GM08714 (cell line): ENCODE measurements around the gene FGGY.

Experiments used
- H3K4me3 ChIP-seq: fragments of 200-500 bp; sonication (Bioruptor generic); 2 replicates; pipeline ENCODE4 v1.5.1; 2014; ENCODE audit warnings: mild to moderate bottlenecking, low read length, inconsistent platforms
- ZNF274 ChIP-seq: IDR thresholded peaks from 2 replicates; pipeline ENCODE4 v1.6.1; 2012; ENCODE audit warnings: mild to moderate bottlenecking, low read depth, low read length

Gene FGGY

GRCh38 chr1:59409986-59410385 lies 113.1 kb downstream of the FGGY start:
- TF ChIP-seq ZNF274 = no peak
- H3K4me3 ChIP-seq = no peak overlapping the region

DNA sequence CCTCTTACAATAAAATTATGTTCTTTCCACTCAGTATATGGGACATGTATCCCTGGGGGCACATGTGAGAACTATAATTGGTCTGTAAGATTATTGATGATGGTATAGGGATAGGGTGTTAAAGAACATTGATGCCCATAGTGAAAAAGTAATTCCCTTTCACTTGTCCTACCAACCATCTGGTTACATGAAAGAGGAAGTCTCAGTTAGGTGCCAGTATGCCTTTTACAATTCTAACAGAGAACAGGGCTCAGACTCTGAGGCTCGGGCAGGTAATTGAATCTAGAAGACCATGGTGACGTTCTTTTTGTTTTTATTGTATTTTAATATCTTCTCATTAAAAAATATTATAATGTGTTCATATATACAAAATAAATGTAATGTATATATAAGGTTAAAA lies 113.6 kb downstream of the FGGY start:
- H3K4me3 ChIP-seq = no peak overlapping the region
- TF ChIP-seq ZNF274 = no peak

DNA sequence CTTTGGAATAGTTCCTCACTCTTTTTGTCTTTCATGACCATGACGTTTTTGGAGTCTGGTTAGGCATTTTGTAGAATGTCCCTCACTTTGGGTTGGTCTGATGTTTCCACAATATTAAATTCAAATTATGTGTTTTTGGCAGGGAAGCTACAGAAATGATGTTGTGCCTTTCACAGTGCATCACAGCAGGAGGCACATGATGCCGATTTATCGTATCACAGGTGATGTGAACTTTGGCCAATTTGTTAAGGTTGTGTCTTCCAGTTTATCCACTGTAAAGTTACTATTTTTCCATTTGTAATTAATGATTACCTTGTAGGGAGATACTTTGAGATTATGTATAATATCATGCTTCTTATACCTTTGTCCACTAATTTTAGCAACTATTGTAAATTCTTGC lies 114.3 kb downstream of the FGGY start:
- no peak overlapping the region for H3K4me3 ChIP-seq
- no peak for TF ChIP-seq ZNF274

DNA sequence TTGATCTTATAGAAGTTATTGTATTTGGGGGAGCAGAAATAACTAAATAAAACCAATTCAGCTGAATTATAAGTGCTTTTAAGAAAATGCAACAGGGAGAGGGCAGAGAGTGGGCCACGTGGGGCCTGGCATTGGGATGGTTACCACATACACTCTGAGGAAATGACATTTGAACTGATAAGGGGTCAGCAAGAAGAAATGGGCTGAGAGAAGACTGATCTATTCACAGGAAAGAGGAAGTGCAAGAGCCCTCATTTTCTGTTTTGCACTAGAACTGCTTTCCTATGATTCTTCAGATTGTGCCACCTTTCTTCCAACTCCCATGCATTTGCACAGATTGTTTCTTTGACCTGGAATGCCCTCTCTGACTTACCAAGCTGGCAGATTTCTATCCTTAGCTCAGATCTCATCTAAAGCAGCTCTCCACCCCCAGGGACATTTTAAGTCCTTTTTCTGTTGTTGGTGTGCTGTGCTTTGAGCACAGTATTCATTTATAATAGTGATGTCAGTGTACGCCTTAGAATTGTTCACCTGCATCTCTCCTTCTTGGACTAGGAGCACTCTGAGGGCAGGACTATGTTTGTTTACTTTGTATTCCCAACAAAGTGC lies 115.9 kb downstream of the FGGY start:
- H3K4me3 ChIP-seq = no peak overlapping the region
- no peak for TF ChIP-seq ZNF274

DNA sequence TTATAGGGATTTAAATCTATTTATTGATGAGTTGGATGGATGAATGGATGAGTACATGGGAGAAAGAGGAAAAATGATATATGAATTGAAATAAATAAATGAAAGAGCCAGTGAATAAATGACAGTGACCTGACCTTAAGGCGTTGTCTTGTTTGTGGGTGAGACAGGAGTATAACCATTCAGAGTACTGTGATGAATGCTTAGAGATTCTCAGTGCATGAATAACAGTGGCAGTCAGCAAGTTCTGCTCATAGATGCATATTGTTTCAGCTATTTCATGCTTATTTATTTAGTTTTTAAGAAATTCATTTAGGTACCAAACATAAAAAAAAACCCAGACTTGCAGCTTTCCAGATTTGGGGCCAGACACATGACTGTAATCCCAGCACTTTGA lies 116.4 kb downstream of the FGGY start:
- no peak overlapping the region for H3K4me3 ChIP-seq
- no peak for TF ChIP-seq ZNF274

DNA sequence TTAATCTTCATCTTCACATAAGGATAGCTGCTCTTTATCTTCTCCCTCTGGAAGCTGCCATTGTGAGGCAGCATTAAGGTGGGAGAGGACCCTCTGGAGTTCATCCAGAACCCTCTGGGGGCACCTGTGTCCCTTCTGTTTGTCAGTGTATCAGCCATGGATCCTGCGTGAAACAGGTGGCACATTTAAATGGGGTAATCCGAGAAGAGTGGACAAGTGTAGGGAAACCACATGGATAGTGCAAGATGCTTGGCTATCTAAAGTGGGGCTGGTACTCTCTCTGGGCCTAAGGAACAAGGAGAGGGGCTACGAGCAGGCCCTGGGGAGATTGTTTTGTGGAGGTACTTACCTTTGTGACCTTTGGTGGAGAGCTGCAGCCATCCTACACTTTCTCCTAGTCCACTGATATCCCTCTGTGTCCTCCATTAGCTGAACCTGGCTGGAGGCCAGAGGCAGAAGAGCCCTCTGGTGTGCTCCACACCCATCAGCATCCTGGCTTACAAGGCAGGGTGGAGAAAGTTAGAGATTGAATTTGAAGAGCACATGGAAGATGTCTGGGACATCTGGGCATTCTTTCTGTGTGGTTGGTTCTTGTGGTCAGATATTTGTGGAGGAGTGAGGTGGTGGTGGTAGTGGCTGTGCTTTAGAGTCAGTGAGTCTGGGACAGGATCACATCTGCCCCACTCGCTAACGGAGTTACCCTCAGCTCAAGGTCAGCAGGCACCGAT lies 117.7 kb downstream of the FGGY start:
- TF ChIP-seq ZNF274 = no peak

GRCh38 chr1:59415286-59415850 lies 118.5 kb downstream of the FGGY start:
- TF ChIP-seq ZNF274 = no peak
- no peak overlapping the region for H3K4me3 ChIP-seq

More for the DNA sequence above, 117.7 kb downstream of the FGGY start:
- no peak overlapping the region for H3K4me3 ChIP-seq

DNA sequence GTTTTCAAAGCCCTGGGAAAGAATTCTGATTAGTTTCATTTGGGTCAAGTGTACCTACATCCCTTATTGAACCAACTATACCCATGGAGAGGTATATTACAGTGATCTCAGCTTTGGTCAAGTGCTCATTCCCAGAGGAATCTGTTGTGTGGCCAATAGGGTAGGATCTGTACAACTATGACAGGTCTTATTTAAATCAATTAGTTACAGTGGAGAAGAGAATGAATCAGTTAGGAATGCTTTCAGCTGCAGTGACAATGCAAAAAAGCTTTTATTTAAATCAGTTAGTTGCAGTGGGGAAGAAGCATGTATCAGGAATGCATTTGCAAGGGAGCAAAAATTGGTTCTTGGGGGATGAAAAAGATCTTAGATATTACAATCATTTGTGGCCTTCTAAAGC lies 119.0 kb downstream of the FGGY start:
- no peak for TF ChIP-seq ZNF274
- no peak overlapping the region for H3K4me3 ChIP-seq

- no peak for TF ChIP-seq ZNF274
- no peak overlapping the region for H3K4me3 ChIP-seq
These were observed 120.5 kb downstream of the FGGY start for GRCh38 chr1:59417406-59417805.

GRCh38 chr1:59418363-59419144 lies 121.7 kb downstream of the FGGY start:
- TF ChIP-seq ZNF274 = no peak
- no peak overlapping the region for H3K4me3 ChIP-seq

DNA sequence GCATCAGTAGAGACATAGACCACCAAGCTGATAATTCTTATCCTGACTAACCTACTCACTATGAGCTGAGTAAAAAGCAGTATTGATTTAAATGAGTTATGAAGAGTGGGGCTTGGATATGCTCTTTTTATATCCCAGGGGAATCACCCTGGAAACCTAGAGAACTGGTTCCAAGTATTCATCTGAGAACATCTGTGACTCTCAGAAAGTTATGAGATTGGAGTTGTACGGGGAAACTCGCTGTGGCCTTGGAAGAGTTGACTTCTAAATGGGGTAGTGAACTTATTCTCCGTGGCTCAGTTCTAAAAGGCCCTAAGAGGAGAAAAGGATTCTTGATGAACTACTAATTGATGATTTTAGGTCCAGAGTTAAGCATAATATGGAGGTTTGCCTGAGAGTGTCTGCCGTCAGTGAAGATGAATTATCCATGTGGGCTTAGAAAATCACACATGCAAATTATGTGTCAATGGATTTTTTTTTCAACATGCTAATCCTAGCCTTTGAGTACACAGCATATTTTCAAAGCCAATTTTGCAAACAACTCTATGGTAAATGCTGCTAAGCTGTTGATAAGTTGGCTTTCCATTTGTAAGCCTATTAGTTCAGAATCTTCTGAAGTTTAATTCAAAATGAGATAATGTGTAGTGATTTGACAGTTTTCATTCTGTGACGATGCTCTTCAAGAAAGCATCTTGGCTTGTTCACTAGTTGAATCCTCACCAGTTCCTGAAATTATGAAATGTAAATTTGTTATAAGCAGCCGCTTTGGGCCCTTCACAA lies 122.7 kb downstream of the FGGY start:
- no peak overlapping the region for H3K4me3 ChIP-seq

DNA sequence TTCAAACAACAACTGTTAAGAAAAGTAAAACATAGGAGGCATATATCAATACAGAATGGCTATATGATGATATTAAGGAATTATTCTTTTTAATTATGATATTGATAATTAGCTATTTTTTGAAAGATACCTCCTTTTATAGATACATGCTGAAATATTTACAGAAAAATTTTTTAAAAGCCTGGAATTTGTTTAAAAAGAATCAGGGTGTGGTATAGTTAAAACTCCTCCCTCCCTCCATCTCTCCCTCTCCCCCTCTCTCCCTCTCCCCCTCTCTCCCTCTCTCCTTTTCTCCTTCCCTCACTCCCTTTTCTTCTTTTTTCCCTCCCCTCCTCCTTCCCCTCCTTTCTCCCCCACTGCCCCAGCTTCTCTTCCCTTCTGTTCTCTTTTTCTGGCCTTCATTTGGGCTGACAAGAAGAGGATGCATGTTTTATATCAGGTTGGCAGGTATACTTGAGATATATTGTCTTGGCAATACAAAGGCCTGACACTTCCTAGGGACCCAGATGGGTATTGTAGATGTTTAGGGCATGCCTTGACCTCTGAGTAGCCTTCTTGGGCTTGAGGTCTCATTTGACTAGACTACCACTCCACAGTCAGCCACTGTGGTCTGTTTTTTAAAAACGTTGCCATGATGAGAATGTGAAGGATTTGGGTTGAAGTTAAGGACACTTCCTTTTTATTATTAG lies 124.5 kb downstream of the FGGY start:
- TF ChIP-seq ZNF274 = no peak
- no peak overlapping the region for H3K4me3 ChIP-seq

More for the DNA sequence above, 122.7 kb downstream of the FGGY start:
- no peak for TF ChIP-seq ZNF274

DNA sequence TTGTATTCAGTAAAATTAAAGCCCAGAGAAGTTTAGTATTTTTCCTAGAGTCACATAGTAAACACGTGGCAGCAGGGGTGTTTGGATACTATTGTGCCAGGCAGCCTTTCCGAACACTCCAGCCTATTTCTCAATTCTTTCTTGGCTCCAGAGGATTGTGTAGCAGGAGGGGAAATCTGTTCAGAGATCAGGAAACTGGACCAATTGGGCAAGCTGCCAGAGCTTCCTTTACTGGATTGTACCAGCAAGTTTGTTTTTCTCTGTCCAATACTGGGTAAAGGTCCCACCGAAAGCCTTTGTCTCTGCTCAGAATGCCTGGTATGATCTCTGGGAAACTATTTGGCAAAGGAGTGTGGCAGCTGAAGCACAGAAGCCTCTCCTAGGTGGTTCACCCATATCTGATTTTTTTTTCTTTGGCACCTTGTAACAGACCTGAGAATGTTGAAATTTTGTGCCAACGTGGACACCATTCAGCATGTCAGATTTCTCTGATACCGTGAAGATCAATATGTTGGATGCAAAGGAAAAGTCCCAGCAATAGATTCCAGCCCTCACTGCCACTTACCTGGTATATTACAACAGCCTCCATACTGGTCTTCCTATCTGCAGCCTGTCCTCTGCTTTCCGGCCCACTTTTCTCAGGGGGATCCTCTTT lies 126.2 kb downstream of the FGGY start:
- H3K4me3 ChIP-seq = no peak overlapping the region
- no peak for TF ChIP-seq ZNF274
